ENCODE results near the gene JPH2. TPM values are rescaled to one million over a fixed set of nuclear protein-coding genes. Genes with fewer than 3 reads are reported as not detected.
"Not testable (repeated sequence)": the region's sequence is repeated elsewhere in the genome, so short reads cannot be mapped to it uniquely, and the experiment has no call there.

The JPH2 gene
- total RNA-seq, 1 donor from 2014 or later = not detected

- DNase-seq (ENCODE audit: low read depth, low spot score) = no peak
These were observed 24.4 kb upstream of the JPH2 start for GRCh38 chr20:44211177-44212039.

DNA sequence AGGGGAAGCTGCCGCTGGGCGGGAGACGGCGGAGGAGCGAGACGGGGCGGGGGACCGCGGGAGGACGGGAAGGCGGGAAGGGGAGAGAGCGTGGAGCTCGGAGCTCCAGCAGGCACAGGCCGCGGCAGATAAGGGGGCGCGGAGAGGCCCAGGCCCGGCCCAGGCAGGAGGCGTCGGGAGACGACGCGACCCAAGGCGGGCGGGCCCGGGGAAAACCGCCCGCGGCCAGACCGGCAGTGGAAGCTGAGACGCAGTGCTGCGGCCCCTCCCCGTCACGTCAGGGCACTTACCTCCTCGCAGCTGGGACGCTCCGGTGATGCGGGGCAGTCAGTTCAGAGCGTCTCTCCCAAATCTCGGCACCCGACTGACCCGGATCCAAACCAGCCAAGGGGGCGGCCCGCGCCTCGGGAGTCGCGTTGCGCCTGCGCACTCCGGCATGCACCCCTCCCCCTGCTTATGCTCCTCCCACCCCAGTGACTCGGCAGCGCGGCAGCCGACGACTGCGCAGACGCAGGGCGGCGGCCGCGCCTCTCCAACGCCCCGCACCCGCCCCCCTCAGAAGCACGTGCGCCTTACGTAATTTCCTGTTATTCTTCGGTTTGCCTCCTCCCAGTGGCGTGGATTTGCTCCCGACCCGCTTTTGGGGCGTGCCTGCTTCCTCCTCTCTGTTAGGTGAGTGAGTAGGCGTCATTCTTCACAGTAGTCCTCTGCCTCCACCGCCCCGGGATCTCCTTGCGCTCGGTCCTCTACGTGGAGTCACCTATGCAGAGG, 23.6 kb upstream of the JPH2 start, which contains the start of gene OSER1:
Gene OSER1 (minus strand): TSS at position 366 of the 771 bp plus-strand sequence. CDS start 3,814 bp downstream, outside the sequence.
- peak; percentile 84 for DNase-seq (ENCODE audit: low read depth, low spot score)

- no peak for DNase-seq (ENCODE audit: low read depth, low spot score)
These were observed 22.9 kb upstream of the JPH2 start for GRCh38 chr20:44209686-44210405.

DNA sequence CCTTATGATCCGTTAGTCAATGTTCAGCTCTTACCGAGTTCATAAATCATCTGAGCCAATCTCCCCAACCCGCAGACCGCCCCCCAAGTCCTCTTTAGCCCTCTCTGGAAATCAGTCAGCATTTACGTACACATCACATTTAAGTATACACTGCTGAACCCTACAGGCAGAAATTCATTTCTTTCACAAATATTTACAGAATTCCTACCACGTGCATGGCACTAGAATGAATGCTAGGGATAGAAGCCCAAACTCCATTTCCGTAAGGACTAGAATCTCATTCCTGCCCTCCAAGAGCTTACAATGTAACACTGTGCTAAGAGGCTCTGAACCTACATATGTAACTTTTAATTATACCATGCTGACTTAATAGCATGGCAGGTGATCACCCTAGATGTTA, 21.8 kb upstream of the JPH2 start:
- no peak for DNase-seq (ENCODE audit: low read depth, low spot score)

DNA sequence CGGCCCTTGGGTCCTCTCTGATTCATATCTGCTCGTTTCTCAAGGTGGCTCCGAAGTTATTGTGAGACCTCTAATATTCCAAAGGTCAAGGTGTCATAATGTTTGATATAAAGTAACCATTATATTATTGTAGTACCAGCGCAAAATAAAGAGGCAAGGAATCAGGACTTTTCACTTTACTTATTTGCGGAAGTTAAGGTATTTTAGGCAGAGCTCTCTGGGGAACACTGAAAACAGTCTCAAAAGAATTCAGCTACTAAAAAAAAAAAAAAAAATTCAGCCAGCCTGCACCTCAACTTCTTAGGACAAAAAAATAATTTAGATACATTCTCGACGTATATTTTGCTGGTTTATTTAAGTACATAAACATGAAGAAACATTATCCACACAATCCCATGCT, 21.2 kb upstream of the JPH2 start:
- DNase-seq (ENCODE audit: low read depth, low spot score) = no peak

GRCh38 chr20:44207126-44207723, 20.2 kb upstream of the JPH2 start:
- no peak for DNase-seq (ENCODE audit: low read depth, low spot score)

GRCh38 chr20:44206132-44206531, 19.1 kb upstream of the JPH2 start:
- no peak for DNase-seq (ENCODE audit: low read depth, low spot score)

- DNase-seq (ENCODE audit: low read depth, low spot score) = no peak
These were observed 17.8 kb upstream of the JPH2 start for GRCh38 chr20:44204832-44205215.

- peak; percentile 81 for DNase-seq (ENCODE audit: low read depth, low spot score)
These were observed 17.3 kb upstream of the JPH2 start for GRCh38 chr20:44204156-44204831.

GRCh38 chr20:44203161-44203560, 16.2 kb upstream of the JPH2 start:
- DNase-seq (ENCODE audit: low read depth, low spot score) = no peak

DNA sequence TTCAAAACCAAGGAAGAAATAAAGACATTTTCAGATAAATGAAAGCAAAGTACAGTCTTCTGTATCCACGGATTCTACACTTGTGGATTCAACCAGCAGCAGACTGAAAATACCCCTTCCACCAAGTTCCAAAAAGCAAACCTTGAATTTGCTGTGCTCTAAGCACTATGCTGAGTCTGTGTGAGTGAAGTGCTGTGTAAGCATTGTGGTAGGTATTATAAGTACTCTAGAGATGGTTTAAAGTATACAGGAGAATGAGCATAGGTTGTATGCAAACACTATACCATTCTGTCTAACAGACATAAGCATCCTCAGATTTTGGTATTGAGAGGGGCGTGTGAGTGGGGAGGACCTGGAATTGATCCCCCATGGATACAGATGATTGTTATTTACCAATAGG, 14.0 kb upstream of the JPH2 start:
- DNase-seq (ENCODE audit: low read depth, low spot score) = no peak

- no peak for DNase-seq (ENCODE audit: low read depth, low spot score)
These were observed 13.4 kb upstream of the JPH2 start for GRCh38 chr20:44200371-44200770.

DNA sequence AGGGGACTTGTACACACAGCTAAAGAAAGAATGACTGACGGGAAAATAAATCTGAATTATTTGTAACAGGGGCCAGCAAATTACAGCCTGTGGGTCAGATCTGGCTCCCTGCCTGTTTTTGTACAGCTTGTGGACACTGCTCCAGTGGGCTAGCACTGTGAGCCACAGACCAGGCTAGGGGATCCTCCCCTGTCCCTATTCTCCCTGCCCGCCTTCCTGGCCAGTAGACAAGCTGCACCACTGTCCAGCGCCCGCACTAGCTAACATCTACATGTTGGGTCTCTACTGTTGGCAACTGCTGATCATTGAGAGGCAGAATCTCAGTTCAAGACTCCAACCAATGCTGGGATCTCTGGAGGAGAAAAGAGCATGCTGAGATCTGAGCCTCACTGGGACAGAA, 12.9 kb upstream of the JPH2 start:
- no peak for DNase-seq (ENCODE audit: low read depth, low spot score)

- DNase-seq (ENCODE audit: low read depth, low spot score) = no peak
These were observed 11.9 kb upstream of the JPH2 start for GRCh38 chr20:44198872-44199271.

GRCh38 chr20:44196271-44196670, 9.3 kb upstream of the JPH2 start:
- no peak for DNase-seq (ENCODE audit: low read depth, low spot score)

GRCh38 chr20:44195605-44196004, 8.6 kb upstream of the JPH2 start:
- DNase-seq (ENCODE audit: low read depth, low spot score) = no peak

DNA sequence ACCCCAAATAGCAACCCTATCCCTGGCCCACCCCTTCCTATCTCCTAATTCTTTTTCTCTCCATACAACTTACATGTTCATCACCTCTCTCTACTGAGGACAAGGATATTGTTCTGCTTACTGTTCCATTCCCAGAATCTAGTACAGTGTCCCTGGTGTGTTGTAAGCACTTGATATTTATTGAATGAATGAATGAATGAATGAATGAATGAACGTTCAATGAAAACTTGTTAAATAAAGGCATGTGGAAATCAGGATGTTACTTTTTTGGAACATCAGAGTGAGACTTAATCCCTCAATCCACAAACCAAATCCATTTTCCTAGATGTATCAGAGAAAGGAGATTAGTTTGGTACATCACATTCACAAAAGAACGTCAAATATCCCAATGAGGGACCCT, 6.8 kb upstream of the JPH2 start:
- DNase-seq (ENCODE audit: low read depth, low spot score) = no peak

DNA sequence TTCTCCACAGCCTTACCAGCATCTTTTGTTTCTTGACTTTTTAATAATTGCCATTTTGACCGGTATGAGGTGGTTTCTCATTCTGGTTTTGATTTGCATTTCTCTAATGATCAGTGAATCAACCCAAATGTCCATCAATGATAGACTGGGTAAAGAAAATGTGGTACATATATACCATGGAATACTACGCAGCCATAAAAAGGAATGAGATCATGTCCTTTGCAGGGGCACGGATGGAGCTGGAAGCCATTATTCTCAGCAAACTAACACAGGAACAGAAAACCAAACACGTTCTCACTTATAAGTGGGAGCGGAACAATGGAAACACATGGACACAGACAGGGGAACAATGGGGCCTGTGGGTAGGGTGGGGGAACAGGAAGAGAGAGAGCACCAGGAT, 4.7 kb upstream of the JPH2 start:
- DNase-seq (ENCODE audit: low read depth, low spot score) = not testable (repeated sequence)

DNA sequence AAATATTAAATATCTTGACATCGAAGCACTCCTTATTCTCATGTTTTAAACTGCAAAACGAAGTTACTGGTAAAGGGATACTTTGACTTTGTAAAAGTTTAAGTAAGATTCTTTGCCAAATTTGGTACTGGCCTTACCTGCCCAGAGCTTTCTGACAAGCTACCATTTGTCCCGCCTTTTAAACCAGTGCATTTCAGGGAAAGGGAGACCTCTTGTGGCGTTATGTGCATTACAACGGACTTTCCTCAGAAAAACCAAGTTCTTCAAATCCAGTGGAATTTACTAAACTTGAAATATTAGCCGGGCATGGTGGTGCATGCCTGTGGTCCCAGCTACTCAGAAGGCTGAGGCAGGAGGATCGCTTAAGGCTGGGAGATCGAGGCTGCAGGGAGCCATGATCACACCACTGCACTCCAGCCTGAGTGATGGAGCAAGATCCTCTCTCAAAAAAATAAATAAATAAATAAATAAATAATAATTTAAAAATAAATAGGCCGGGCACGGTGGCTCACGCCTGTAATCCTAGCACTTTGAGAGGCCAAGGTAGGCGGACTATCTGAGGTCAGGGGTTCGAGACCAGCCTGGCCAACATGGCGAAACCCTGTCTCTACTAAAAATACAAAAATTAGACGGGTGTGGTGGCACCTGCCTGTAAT, 3.3 kb upstream of the JPH2 start:
- DNase-seq (ENCODE audit: low read depth, low spot score) = peak; percentile 17

- no peak for DNase-seq (ENCODE audit: low read depth, low spot score)
These were observed 1.8 kb upstream of the JPH2 start for GRCh38 chr20:44188752-44189151.

Data from pulmonary artery endothelial cell (primary cell).